HCT116 (cell line): ENCODE results near the gene RCAN3. TPM values are rescaled to one million over a fixed set of nuclear protein-coding genes. Genes with fewer than 3 reads are reported as not detected.

Experiments
- ATAC-seq: fragments of 200-7000 bp; cut with Tn5 transposase; 2 replicates; pipeline ENCODE4 v1.9.1; 2020; ENCODE audit warnings: mild to moderate bottlenecking, moderate library complexity
- BruUV-seq: library from RNA; stranded (reverse); fragments of 400-500 nt; replicated peaks from 2 replicates; lab custom pipeline; 2021; lab: Mats Ljungman, UMichigan
- CTCF ChIA-PET: fragments of 300-600 bp; sonication (Branson Sonifier 250); formaldehyde crosslinking; loops from one replicate; lab custom pipeline; 2021; ENCODE audit warnings: antibody characterized with exemption; lab: Charles Lee
- POLR2A ChIA-PET: fragments of 300-600, 350-600 bp; sonication (Branson Sonifier 250); formaldehyde crosslinking; loops from one replicate; lab custom pipeline; 2021; ENCODE audit warnings: antibody characterized with exemption; lab: Charles Lee
- RAD21 ChIA-PET, 2 experiments: fragments of 300-600 bp; sonication (Branson Sonifier 250); formaldehyde crosslinking; loops; one replicate each; lab custom pipeline; 2023; ENCODE audit warnings: low total read pairs in 2 of 2; ENCODE audit not compliant: uncharacterized antibody in 2 of 2, unreplicated experiment in 2 of 2, low non-redundant PET in 1 of 2; lab: Charles Lee
- DNase-seq: peaks from one replicate; pipeline ENCODE4 v3.0.0-alpha.2; 2010; ENCODE audit warnings: low read depth, low spot score
- H2AFZ ChIP-seq: fragments of 200-600 bp; shearing (Covaris generic), sonication (generic); 2 replicates; pipeline ENCODE4 v1.6.1; 2017; ENCODE audit warnings: low read depth, mixed run types, mixed read lengths, antibody characterized with exemption, low read length; ENCODE audit not compliant: poor library complexity, severe bottlenecking
- H3K27ac ChIP-seq: 2 replicates; pipeline ENCODE4 v1.5.1; 2012; ENCODE audit warnings: low read depth, low read length
- H3K27me3 ChIP-seq: fragments of 200-600 bp; sonication (generic); 2 replicates; pipeline ENCODE4 v1.6.1; 2016; ENCODE audit warnings: mixed run types, low read length, mixed read lengths; ENCODE audit not compliant: insufficient read depth
- H3K36me3 ChIP-seq, 2 experiments: fragments of 200-500 bp in 1 of 2; fragments of 200-600 bp in 1 of 2; sonication (Bioruptor generic) in 1 of 2; sonication (generic) in 1 of 2; 2 replicates each; pipeline versions ENCODE4 v1.5.1 to v1.6.1; 2014 to 2016; ENCODE audit warnings: low read length in 2 of 2, inconsistent platforms in 1 of 2, mixed read lengths in 1 of 2, mixed run types in 1 of 2; ENCODE audit not compliant: insufficient read depth in 2 of 2, control insufficient read depth in 1 of 2
- H3K4me1 ChIP-seq, 2 experiments: fragments of 200-600 bp in 1 of 2; sonication (generic) in 1 of 2; 2 replicates each; pipeline versions ENCODE4 v1.5.1 to v1.6.1; 2012 to 2017; ENCODE audit warnings: low read length in 2 of 2, inconsistent platforms in 1 of 2, mild to moderate bottlenecking in 1 of 2, mixed read lengths in 1 of 2, mixed run types in 1 of 2, moderate library complexity in 1 of 2; ENCODE audit not compliant: insufficient read depth in 2 of 2, control insufficient read depth in 1 of 2
- H3K4me2 ChIP-seq: fragments of 200-600 bp; sonication (generic); 2 replicates; pipeline ENCODE4 v1.6.1; 2017; ENCODE audit warnings: mixed run types, low read length, mixed read lengths
- H3K4me3 ChIP-seq, 2 experiments: fragments of 200-600 bp in 1 of 2; sonication (generic) in 1 of 2; replicated peaks in 1 of 2; 2 replicates each; pipeline ENCODE4 v1.5.1; 2011 to 2016; ENCODE audit warnings: low read length in 2 of 2, control low read depth in 1 of 2, low read depth in 1 of 2, mild to moderate bottlenecking in 1 of 2, mixed read lengths in 1 of 2, mixed run types in 1 of 2
- H3K79me2 ChIP-seq: fragments of 200-600 bp; sonication (generic); 2 replicates; pipeline ENCODE4 v1.6.1; 2017; ENCODE audit warnings: mild to moderate bottlenecking, mixed run types, low read length, moderate library complexity, mixed read lengths; ENCODE audit not compliant: insufficient read depth
- H3K9ac ChIP-seq: fragments of 200-600 bp; sonication (generic); 2 replicates; pipeline ENCODE4 v1.6.1; 2016; ENCODE audit warnings: low read length, mixed read lengths
- H3K9me2 ChIP-seq: fragments of 200-600 bp; sonication (generic), shearing (Covaris generic); 2 replicates; pipeline ENCODE4 v1.6.1; 2017; ENCODE audit warnings: mixed run types, mild to moderate bottlenecking, moderate library complexity; ENCODE audit not compliant: insufficient read depth
- H3K9me3 ChIP-seq, 2 experiments: fragments of 200-500 bp in 1 of 2; fragments of 200-600 bp in 1 of 2; sonication (Bioruptor generic) in 1 of 2; sonication (generic) in 1 of 2; 2 replicates each; pipeline ENCODE4 v1.6.1; 2014 to 2017; ENCODE audit warnings: low read length in 2 of 2, mixed read lengths in 2 of 2, inconsistent platforms in 1 of 2, low read depth in 1 of 2, mild to moderate bottlenecking in 1 of 2, mixed run types in 1 of 2, moderate library complexity in 1 of 2; ENCODE audit not compliant: control insufficient read depth in 1 of 2, insufficient read depth in 1 of 2
- H4K20me1 ChIP-seq: fragments of 200-600 bp; sonication (generic), shearing (Covaris generic); 2 replicates; pipeline ENCODE4 v1.6.1; 2017; ENCODE audit warnings: mixed run types, mild to moderate bottlenecking, moderate library complexity; ENCODE audit not compliant: insufficient read depth
- CBX3 ChIP-seq: IDR thresholded peaks from 2 replicates; pipeline ENCODE4 v1.6.1; 2012; ENCODE audit warnings: low read depth
- CEBPB ChIP-seq: IDR thresholded peaks from 2 replicates; pipeline ENCODE4 v1.6.1; 2012; ENCODE audit warnings: low read depth
- EGR1 ChIP-seq: IDR thresholded peaks from 2 replicates; pipeline ENCODE4 v1.6.1; 2012; ENCODE audit warnings: low read depth
- ELF1 ChIP-seq: IDR thresholded peaks from 2 replicates; pipeline ENCODE4 v1.6.1; 2012; ENCODE audit warnings: low read depth, borderline replicate concordance
- EZH2 ChIP-seq: fragments of 200-600 bp; sonication (generic); IDR thresholded peaks from 2 replicates; pipeline ENCODE4 v1.6.1; 2017; ENCODE audit warnings: antibody characterized with exemption, mixed run types
- FOSL1 ChIP-seq: IDR thresholded peaks from 2 replicates; pipeline ENCODE4 v1.6.1; 2012; ENCODE audit warnings: low read depth
- JUND ChIP-seq: IDR thresholded peaks from 2 replicates; pipeline ENCODE4 v1.6.1; 2012
- RAD21 ChIP-seq: IDR thresholded peaks from 2 replicates; pipeline ENCODE4 v1.6.1; 2012; ENCODE audit warnings: low read depth, mild to moderate bottlenecking
- SIN3A ChIP-seq: IDR thresholded peaks from 2 replicates; pipeline ENCODE4 v1.6.1; 2012; ENCODE audit warnings: low read depth
- SP1 ChIP-seq: IDR thresholded peaks from 2 replicates; pipeline ENCODE4 v1.6.1; 2012; ENCODE audit warnings: low read depth
- TCF7L2 ChIP-seq: IDR thresholded peaks from 2 replicates; pipeline ENCODE4 v1.7.0; 2011; ENCODE audit warnings: borderline replicate concordance, inconsistent platforms; ENCODE audit not compliant: insufficient read depth, insufficient read length; ENCODE audit errors: extremely low read depth
- YY1 ChIP-seq: IDR thresholded peaks from 2 replicates; pipeline ENCODE4 v1.6.1; 2011; ENCODE audit warnings: low read length, low read depth, moderate library complexity, mild to moderate bottlenecking; ENCODE audit not compliant: insufficient replicate concordance; ENCODE audit errors: extremely low read depth
- ZFX ChIP-seq: fragments of 450-650 bp; IDR thresholded peaks from 2 replicates; pipeline ENCODE4 v1.6.1; 2017
- intact Hi-C: fragments of 100-400 bp; cut with micrococcal nuclease; formaldehyde crosslinking; loops from 2 replicates; pipeline ENCODE4 v1.10.0; 2022
- total RNA-seq: library from RNA; stranded (reverse); gene quantifications from one replicate; pipeline ENCODE4 v1.2.1, GENCODE V29; 2021; ENCODE audit not compliant: unreplicated experiment
- TF ChIP-seq, protein P1 (sequence below), 3 experiments: fragments of 200-600 bp in 1 of 3; sonication (generic) in 1 of 3; IDR thresholded peaks in 2 of 3; conservative IDR thresholded peaks in 1 of 3; 2 replicates each; pipeline ENCODE4 v1.5.1; 2012 to 2017; ENCODE audit warnings: low read depth in 2 of 3, low read length in 2 of 3, antibody characterized with exemption in 1 of 3, borderline replicate concordance in 1 of 3, control low read depth in 1 of 3, mild to moderate bottlenecking in 1 of 3, mixed read lengths in 1 of 3, mixed run types in 1 of 3, moderate library complexity in 1 of 3; ENCODE audit not compliant: insufficient read depth in 1 of 3
- TF ChIP-seq, protein P2 (sequence below): IDR thresholded peaks from 2 replicates; pipeline ENCODE4 v1.6.1; 2012
- TF ChIP-seq, protein P3 (sequence below): IDR thresholded peaks from 2 replicates; pipeline ENCODE4 v1.6.1; 2011; ENCODE audit warnings: mild to moderate bottlenecking, low read length, moderate library complexity; ENCODE audit not compliant: insufficient replicate concordance; ENCODE audit errors: extremely low read depth
- TF ChIP-seq, protein P4 (sequence below): IDR thresholded peaks from 2 replicates; pipeline ENCODE4 v1.6.1; 2012; ENCODE audit warnings: low read depth

The RCAN3 gene
- total RNA-seq, 1 experiment from 2014 or later, result 13.3 TPM

DNA sequence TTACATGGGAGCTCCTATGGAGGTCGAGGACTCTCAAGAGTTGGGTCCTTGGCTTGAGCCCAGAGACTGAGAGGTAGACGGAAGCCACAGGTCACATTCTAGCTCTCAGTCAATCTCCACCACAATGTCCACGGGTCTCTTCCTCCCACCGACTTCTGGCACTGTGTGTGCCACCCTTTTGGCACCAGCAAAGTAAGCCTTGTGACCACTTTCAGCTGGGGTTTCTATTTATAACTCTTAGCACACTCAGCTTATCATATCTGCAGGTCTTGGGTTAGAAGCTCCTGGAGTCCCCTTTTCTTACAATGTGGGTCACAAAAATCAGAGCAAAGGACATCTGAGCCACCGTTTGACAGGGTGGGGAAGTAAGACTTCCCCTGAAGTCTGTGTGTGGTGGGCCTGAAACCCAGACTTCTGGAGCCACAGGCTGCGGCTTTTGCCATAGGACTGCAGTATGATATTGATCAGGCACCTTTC is 81.6 kb downstream of the RCAN3 start:
- Histone ChIP-seq H3K79me2 (no peaks in the 10 kb centered on the region), H3K36me3 (no peaks in the 10 kb centered on the region), H4K20me1 (no peaks in the 10 kb centered on the region), H2AFZ (no peak overlapping the region), H3K27ac (no peak overlapping the region), H3K4me2 (no peak overlapping the region), H3K9me2 (no peaks in the 10 kb centered on the region), H3K4me1 (peaks cover 3 to 4% of the 10 kb centered on the region in 2 experiments; a peak in 2 of 4 replicates), H3K9ac (no peak overlapping the region), H3K4me3 (no peak overlapping the region), H3K27me3 (peaks cover 8% of the 10 kb centered on the region; the same call in 1 of the 2 replicates), H3K9me3 (no peaks in the 10 kb centered on the region)
- no TSS peak for BruUV-seq
- ChIA-PET POLR2A (no interaction called here), RAD21 (no interaction called here), CTCF (interaction anchor here (0.8 kb wide), 1 partner anchor 9 kb away, joined by 3 read pairs; no protein-coding TSS in a partner anchor)
- no peak for DNase-seq
- intact Hi-C loops, result loop anchor here (10.0 kb wide), 1 partner anchor 189 kb away; no protein-coding TSS in a partner anchor
- TF ChIP-seq SIN3A, result no peak
- TF ChIP-seq ZFX, result no peak
- TF ChIP-seq, protein P1, sequence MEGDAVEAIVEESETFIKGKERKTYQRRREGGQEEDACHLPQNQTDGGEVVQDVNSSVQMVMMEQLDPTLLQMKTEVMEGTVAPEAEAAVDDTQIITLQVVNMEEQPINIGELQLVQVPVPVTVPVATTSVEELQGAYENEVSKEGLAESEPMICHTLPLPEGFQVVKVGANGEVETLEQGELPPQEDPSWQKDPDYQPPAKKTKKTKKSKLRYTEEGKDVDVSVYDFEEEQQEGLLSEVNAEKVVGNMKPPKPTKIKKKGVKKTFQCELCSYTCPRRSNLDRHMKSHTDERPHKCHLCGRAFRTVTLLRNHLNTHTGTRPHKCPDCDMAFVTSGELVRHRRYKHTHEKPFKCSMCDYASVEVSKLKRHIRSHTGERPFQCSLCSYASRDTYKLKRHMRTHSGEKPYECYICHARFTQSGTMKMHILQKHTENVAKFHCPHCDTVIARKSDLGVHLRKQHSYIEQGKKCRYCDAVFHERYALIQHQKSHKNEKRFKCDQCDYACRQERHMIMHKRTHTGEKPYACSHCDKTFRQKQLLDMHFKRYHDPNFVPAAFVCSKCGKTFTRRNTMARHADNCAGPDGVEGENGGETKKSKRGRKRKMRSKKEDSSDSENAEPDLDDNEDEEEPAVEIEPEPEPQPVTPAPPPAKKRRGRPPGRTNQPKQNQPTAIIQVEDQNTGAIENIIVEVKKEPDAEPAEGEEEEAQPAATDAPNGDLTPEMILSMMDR (IDR thresholded peaks at IDR 0.05 in 2 of 3, conservative IDR thresholded peaks at IDR 0.05 in 1 of 3; ENCODE audit: borderline replicate concordance in 1 of 3, insufficient read depth in 1 of 3, low read depth in 2 of 3, low read length in 2 of 3), result no peak
- TF ChIP-seq CBX3, result no peak
- TF ChIP-seq, protein P2, sequence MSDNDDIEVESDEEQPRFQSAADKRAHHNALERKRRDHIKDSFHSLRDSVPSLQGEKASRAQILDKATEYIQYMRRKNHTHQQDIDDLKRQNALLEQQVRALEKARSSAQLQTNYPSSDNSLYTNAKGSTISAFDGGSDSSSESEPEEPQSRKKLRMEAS, result no peak
- no peak for TF ChIP-seq RAD21
- TF ChIP-seq YY1, result no peak
- TF ChIP-seq ELF1, result no peak
- no peak for TF ChIP-seq CEBPB
- TF ChIP-seq FOSL1, result no peak
- TF ChIP-seq EGR1, result no peak
- no peak for TF ChIP-seq EZH2
- no peak for TF ChIP-seq TCF7L2
- no peak for TF ChIP-seq SP1
- TF ChIP-seq, protein P3, sequence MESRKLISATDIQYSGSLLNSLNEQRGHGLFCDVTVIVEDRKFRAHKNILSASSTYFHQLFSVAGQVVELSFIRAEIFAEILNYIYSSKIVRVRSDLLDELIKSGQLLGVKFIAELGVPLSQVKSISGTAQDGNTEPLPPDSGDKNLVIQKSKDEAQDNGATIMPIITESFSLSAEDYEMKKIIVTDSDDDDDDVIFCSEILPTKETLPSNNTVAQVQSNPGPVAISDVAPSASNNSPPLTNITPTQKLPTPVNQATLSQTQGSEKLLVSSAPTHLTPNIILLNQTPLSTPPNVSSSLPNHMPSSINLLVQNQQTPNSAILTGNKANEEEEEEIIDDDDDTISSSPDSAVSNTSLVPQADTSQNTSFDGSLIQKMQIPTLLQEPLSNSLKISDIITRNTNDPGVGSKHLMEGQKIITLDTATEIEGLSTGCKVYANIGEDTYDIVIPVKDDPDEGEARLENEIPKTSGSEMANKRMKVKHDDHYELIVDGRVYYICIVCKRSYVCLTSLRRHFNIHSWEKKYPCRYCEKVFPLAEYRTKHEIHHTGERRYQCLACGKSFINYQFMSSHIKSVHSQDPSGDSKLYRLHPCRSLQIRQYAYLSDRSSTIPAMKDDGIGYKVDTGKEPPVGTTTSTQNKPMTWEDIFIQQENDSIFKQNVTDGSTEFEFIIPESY, result no peak
- TF ChIP-seq, protein P4, sequence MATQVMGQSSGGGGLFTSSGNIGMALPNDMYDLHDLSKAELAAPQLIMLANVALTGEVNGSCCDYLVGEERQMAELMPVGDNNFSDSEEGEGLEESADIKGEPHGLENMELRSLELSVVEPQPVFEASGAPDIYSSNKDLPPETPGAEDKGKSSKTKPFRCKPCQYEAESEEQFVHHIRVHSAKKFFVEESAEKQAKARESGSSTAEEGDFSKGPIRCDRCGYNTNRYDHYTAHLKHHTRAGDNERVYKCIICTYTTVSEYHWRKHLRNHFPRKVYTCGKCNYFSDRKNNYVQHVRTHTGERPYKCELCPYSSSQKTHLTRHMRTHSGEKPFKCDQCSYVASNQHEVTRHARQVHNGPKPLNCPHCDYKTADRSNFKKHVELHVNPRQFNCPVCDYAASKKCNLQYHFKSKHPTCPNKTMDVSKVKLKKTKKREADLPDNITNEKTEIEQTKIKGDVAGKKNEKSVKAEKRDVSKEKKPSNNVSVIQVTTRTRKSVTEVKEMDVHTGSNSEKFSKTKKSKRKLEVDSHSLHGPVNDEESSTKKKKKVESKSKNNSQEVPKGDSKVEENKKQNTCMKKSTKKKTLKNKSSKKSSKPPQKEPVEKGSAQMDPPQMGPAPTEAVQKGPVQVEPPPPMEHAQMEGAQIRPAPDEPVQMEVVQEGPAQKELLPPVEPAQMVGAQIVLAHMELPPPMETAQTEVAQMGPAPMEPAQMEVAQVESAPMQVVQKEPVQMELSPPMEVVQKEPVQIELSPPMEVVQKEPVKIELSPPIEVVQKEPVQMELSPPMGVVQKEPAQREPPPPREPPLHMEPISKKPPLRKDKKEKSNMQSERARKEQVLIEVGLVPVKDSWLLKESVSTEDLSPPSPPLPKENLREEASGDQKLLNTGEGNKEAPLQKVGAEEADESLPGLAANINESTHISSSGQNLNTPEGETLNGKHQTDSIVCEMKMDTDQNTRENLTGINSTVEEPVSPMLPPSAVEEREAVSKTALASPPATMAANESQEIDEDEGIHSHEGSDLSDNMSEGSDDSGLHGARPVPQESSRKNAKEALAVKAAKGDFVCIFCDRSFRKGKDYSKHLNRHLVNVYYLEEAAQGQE, result no peak
- no peak for TF ChIP-seq JUND
- no peak for ATAC-seq
